BLaER1 (cell line): Measurements from ENCODE around the gene TSHB.

ENCODE experiments used
- H3K27ac ChIP-seq: shearing (Covaris generic); formaldehyde crosslinking; 2 replicates; pipeline ENCODE4 v1.8.1; 2022
- H3K27me3 ChIP-seq: shearing (Covaris generic); formaldehyde crosslinking; 2 replicates; pipeline ENCODE4 v1.8.1; 2022
- H3K36me3 ChIP-seq: shearing (Covaris generic); formaldehyde crosslinking; 2 replicates; pipeline ENCODE4 v1.8.1; 2022
- H3K4me1 ChIP-seq: shearing (Covaris generic); formaldehyde crosslinking; 2 replicates; pipeline ENCODE4 v1.8.1; 2022
- H3K4me2 ChIP-seq: shearing (Covaris generic); formaldehyde crosslinking; 2 replicates; pipeline ENCODE4 v1.8.1; 2022
- H3K4me3 ChIP-seq: shearing (Covaris generic); formaldehyde crosslinking; 2 replicates; pipeline ENCODE4 v1.8.1; 2022
- H3K9ac ChIP-seq: shearing (Covaris generic); formaldehyde crosslinking; 2 replicates; pipeline ENCODE4 v1.8.1; 2022
- H3K9me3 ChIP-seq: shearing (Covaris generic); formaldehyde crosslinking; 2 replicates; pipeline ENCODE4 v1.8.1; 2022
- H4K20me1 ChIP-seq: shearing (Covaris generic); formaldehyde crosslinking; 2 replicates; pipeline ENCODE4 v1.8.1; 2022
- Cebpa-rat ChIP-seq: shearing (Covaris generic); IDR thresholded peaks from 2 replicates; pipeline ENCODE4 v1.8.1; 2022

Gene TSHB

GRCh38 chr1:115023593-115023992 lies 6.0 kb upstream of the TSHB start:
- H3K4me1 ChIP-seq: no peaks in the 10 kb centered on the region
- no peak overlapping the region for H3K9ac ChIP-seq
- no peaks in the 10 kb centered on the region for H3K36me3 ChIP-seq
- no peaks in the 10 kb centered on the region for H3K27me3 ChIP-seq
- no peak overlapping the region for H3K27ac ChIP-seq
- H3K4me3 ChIP-seq: no peak overlapping the region
- H3K9me3 ChIP-seq: no peaks in the 10 kb centered on the region
- H3K4me2 ChIP-seq: no peak overlapping the region
- TF ChIP-seq Cebpa-rat: no peak
- H4K20me1 ChIP-seq: no peaks in the 10 kb centered on the region

GRCh38 chr1:115031595-115031994 lies 2.0 kb downstream of the TSHB start:
- no peaks in the 10 kb centered on the region for H3K36me3 ChIP-seq
- H3K4me2 ChIP-seq: no peak overlapping the region
- no peak overlapping the region for H3K4me3 ChIP-seq
- no peak for TF ChIP-seq Cebpa-rat
- H3K4me1 ChIP-seq: no peaks in the 10 kb centered on the region
- H3K9ac ChIP-seq: no peak overlapping the region
- H3K27me3 ChIP-seq: no peaks in the 10 kb centered on the region
- H3K27ac ChIP-seq: no peak overlapping the region
- no peaks in the 10 kb centered on the region for H3K9me3 ChIP-seq
- H4K20me1 ChIP-seq: no peaks in the 10 kb centered on the region

- H3K27me3 ChIP-seq: no peaks in the 10 kb centered on the region
- no peaks in the 10 kb centered on the region for H3K9me3 ChIP-seq
- no peak overlapping the region for H3K9ac ChIP-seq
- TF ChIP-seq Cebpa-rat: no peak
- H4K20me1 ChIP-seq: no peaks in the 10 kb centered on the region
- H3K4me1 ChIP-seq: no peaks in the 10 kb centered on the region
- H3K36me3 ChIP-seq: no peaks in the 10 kb centered on the region
- H3K27ac ChIP-seq: no peak overlapping the region
- no peak overlapping the region for H3K4me3 ChIP-seq
- no peak overlapping the region for H3K4me2 ChIP-seq
These were observed 6.0 kb downstream of the TSHB start for GRCh38 chr1:115035652-115036051.

GRCh38 chr1:115036814-115037507 lies 7.3 kb downstream of the TSHB start:
- no peak overlapping the region for H3K4me2 ChIP-seq
- TF ChIP-seq Cebpa-rat: no peak
- H4K20me1 ChIP-seq: no peaks in the 10 kb centered on the region
- no peaks in the 10 kb centered on the region for H3K9me3 ChIP-seq
- H3K27me3 ChIP-seq: no peaks in the 10 kb centered on the region
- H3K27ac ChIP-seq: no peak overlapping the region
- H3K4me1 ChIP-seq: no peaks in the 10 kb centered on the region
- no peaks in the 10 kb centered on the region for H3K36me3 ChIP-seq
- H3K9ac ChIP-seq: no peak overlapping the region
- no peak overlapping the region for H3K4me3 ChIP-seq

- no peak overlapping the region for H3K4me3 ChIP-seq
- no peaks in the 10 kb centered on the region for H3K27me3 ChIP-seq
- no peaks in the 10 kb centered on the region for H3K36me3 ChIP-seq
- no peaks in the 10 kb centered on the region for H3K4me1 ChIP-seq
- no peaks in the 10 kb centered on the region for H4K20me1 ChIP-seq
- no peak for TF ChIP-seq Cebpa-rat
- no peak overlapping the region for H3K4me2 ChIP-seq
- H3K9ac ChIP-seq: no peak overlapping the region
- peaks cover 7% of the 10 kb centered on the region; the same call in 1 of the 2 replicates for H3K9me3 ChIP-seq
- H3K27ac ChIP-seq: no peak overlapping the region
These were observed 10.9 kb downstream of the TSHB start for GRCh38 chr1:115040501-115040900.

- H4K20me1 ChIP-seq: no peaks in the 10 kb centered on the region
- no peak overlapping the region for H3K9ac ChIP-seq
- H3K4me1 ChIP-seq: no peaks in the 10 kb centered on the region
- no peak for TF ChIP-seq Cebpa-rat
- H3K4me2 ChIP-seq: no peak overlapping the region
- peaks cover 14% of the 10 kb centered on the region; the same call in 1 of the 2 replicates for H3K9me3 ChIP-seq
- H3K27ac ChIP-seq: no peak overlapping the region
- H3K27me3 ChIP-seq: no peaks in the 10 kb centered on the region
- no peak overlapping the region for H3K4me3 ChIP-seq
- no peaks in the 10 kb centered on the region for H3K36me3 ChIP-seq
These were observed 12.0 kb downstream of the TSHB start for GRCh38 chr1:115041654-115042053.

GRCh38 chr1:115046751-115047150 lies 17.1 kb downstream of the TSHB start:
- no peak for TF ChIP-seq Cebpa-rat
- Histone ChIP-seq H3K4me2 (no peak overlapping the region), H4K20me1 (no peaks in the 10 kb centered on the region), H3K27me3 (no peaks in the 10 kb centered on the region), H3K4me1 (peaks cover 14% of the 10 kb centered on the region), H3K36me3 (no peaks in the 10 kb centered on the region), H3K9me3 (peaks cover 14% of the 10 kb centered on the region; the same call in 1 of the 2 replicates), H3K9ac (no peak overlapping the region), H3K4me3 (no peak overlapping the region), H3K27ac (no peak overlapping the region)

GRCh38 chr1:115051850-115052249 lies 22.2 kb downstream of the TSHB start:
- no peak overlapping the region for H3K4me3 ChIP-seq

GRCh38 chr1:115052454-115053083 lies 22.9 kb downstream of the TSHB start:
- Histone ChIP-seq H3K4me3 (no peak overlapping the region), H3K27me3 (no peaks in the 10 kb centered on the region), H3K4me1 (peaks cover 14% of the 10 kb centered on the region), H3K4me2 (no peak overlapping the region), H3K36me3 (peaks cover 4% of the 10 kb centered on the region; the same call in 1 of the 2 replicates), H3K27ac (no peak overlapping the region), H3K9me3 (no peaks in the 10 kb centered on the region), H3K9ac (no peak overlapping the region), H4K20me1 (no peaks in the 10 kb centered on the region)
- no peak for TF ChIP-seq Cebpa-rat

More at GRCh38 chr1:115051850-115052249, 22.2 kb downstream of the TSHB start:
- Histone ChIP-seq H3K36me3 (no peaks in the 10 kb centered on the region), H3K9me3 (no peaks in the 10 kb centered on the region), H3K9ac (no peak overlapping the region), H4K20me1 (no peaks in the 10 kb centered on the region), H3K27ac (no peak overlapping the region), H3K27me3 (no peaks in the 10 kb centered on the region), H3K4me2 (no peak overlapping the region), H3K4me1 (peaks cover 14% of the 10 kb centered on the region)
- no peak for TF ChIP-seq Cebpa-rat

GRCh38 chr1:115056395-115056798 lies 26.8 kb downstream of the TSHB start:
- H3K4me3 ChIP-seq: no peak overlapping the region
- H3K9ac ChIP-seq: no peak overlapping the region
- peaks cover 11% of the 10 kb centered on the region; the same call in 1 of the 2 replicates for H3K36me3 ChIP-seq
- no peaks in the 10 kb centered on the region for H3K27me3 ChIP-seq
- no peak overlapping the region for H3K27ac ChIP-seq
- no peaks in the 10 kb centered on the region for H3K4me1 ChIP-seq
- no peaks in the 10 kb centered on the region for H3K9me3 ChIP-seq
- no peaks in the 10 kb centered on the region for H4K20me1 ChIP-seq
- TF ChIP-seq Cebpa-rat: no peak
- H3K4me2 ChIP-seq: no peak overlapping the region
